ENCODE results near the gene RABGAP1. TPM values are rescaled to one million over a fixed set of nuclear protein-coding genes. Genes with fewer than 3 reads are reported as not detected.

The RABGAP1 gene
- total RNA-seq, 1 donor from 2014 or later: 36.0 TPM

DNA sequence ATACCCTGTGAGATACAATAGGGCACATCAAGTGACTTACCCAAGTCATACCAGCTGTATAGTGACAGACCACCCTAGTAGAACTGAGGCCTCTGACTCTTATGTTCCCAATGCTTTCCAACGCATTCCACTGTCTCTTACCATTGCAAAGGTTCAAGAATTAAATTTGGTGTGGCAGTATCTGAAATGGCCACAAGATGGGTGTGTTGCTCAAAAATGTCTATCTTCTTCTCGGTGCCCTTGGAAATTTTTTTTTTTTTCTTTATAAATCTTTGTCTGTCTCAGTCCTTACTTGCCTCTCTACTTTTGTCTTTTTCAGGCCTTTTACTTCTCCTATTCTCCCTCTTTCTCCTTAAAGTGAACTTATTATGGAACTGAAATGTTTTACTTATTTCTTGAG lies 141.0 kb downstream of the RABGAP1 start:
- peak; percentile 64 for DNase-seq (ENCODE audit: low read depth)

GRCh38 chr9:123083680-123084079 lies 142.9 kb downstream of the RABGAP1 start:
- DNase-seq (ENCODE audit: low read depth): no peak

- no peak for DNase-seq (ENCODE audit: low read depth)
Observed at GRCh38 chr9:123084256-123084655, 143.4 kb downstream of the RABGAP1 start.

GRCh38 chr9:123085916-123086315 lies 145.1 kb downstream of the RABGAP1 start:
- no peak for DNase-seq (ENCODE audit: low read depth)

DNA sequence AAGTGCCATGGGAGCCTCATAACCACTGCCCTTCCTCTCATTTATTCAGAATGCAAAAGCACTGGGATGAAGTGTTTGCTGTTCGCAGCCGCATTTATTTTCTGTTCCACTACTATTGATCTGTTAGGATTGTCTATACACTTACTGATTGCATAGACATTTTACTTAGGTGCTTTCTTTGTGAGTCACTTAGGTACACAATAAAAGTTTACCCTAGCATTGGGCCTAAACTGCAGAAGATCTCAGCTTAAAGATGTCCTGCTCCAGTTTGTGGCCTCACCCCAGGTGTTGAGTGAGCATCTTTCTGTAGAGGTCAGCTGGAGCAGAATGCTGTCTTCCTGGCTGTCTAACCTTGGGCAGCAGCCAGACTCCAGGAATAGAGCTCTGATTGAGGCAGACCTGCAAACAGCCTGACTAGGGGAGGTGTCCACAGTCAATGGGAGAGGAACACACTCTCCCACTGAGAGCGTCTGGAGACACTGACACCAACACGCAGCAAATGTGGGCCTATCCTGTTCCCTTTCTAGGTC lies 146.6 kb downstream of the RABGAP1 start:
- DNase-seq (ENCODE audit: low read depth): no peak

DNA sequence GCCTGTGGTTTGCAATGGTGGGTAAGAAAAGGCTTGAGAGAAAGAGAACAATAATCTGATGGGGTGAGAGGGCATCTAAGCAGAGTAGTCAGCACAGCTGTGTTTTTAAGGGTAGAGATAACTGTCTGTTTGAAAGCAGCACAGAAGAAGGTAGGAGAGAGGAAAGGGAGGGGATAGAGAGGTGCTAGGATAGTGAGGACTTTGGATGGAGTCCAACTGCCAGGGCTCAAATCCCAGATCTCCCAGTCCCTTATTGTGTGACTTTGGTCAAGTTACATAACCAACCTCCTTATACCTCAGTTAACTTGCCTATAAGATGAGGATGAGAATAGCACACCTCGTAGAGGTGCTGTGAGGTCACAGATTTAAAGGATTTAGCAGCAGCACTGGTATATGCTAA lies 148.2 kb downstream of the RABGAP1 start:
- no peak for DNase-seq (ENCODE audit: low read depth)

DNA sequence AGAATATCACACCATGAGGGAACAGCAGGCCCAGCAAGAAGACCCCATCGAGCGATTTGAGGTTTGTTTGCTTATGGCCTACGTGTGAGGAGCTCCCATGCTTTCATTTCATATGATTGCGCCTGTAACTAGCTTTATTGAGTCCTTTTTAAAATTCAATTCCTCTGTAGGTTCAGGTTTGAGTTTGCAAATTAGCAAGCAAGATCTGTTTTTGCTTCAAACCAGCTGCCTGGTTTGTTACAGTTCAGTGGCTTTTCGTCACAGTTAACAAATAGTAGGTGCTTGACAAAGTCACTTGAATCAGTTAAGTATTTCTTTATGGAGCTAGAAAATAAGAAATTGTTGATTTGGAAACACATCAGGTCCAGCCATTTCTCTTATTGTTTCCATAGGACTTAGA lies 149.0 kb downstream of the RABGAP1 start:
- DNase-seq (ENCODE audit: low read depth): no peak

- no peak for DNase-seq (ENCODE audit: low read depth)
Observed at GRCh38 chr9:123090198-123090896, 149.5 kb downstream of the RABGAP1 start.

- no peak for DNase-seq (ENCODE audit: low read depth)
Observed at GRCh38 chr9:123090956-123091355, 150.1 kb downstream of the RABGAP1 start.

DNA sequence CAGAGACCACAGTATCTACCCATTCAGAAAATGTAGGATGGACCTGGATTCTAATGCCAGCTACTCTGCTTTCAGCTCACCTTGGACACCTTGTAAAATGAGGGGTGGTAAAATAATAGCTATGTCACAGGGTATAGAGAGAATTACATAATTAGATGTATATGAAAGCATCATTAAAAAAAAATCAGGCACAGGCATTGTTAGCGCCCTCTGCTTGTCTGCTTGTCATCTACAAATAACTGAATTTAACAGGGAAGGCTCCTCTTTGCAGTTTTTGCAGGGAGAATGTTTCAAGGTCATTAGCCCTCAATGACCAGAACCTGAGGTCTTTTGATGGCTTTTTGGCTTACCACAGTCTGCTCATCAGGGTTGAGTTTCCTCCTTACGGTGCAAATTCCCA lies 150.6 kb downstream of the RABGAP1 start:
- peak; percentile 38 for DNase-seq (ENCODE audit: low read depth)

DNA sequence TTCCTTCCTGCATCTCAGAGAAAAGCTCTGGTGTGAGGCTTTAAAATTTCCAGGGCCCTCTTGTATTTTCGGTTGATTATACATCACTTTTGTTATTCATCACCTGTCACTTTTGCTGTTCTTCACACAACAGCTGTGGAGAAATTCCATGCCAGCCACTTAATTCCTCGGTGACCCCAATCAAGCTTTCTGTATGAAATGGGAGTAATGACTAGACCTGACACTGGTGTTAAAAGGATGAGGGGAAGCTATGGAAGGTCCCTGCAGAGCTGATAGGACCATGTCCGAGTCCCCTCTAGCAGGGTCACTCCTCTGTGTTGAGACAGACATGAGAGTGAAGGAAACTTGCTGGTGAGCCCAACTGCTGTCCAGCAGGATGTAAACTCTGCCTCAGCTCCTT lies 152.3 kb downstream of the RABGAP1 start:
- DNase-seq (ENCODE audit: low read depth): peak; percentile 84

DNA sequence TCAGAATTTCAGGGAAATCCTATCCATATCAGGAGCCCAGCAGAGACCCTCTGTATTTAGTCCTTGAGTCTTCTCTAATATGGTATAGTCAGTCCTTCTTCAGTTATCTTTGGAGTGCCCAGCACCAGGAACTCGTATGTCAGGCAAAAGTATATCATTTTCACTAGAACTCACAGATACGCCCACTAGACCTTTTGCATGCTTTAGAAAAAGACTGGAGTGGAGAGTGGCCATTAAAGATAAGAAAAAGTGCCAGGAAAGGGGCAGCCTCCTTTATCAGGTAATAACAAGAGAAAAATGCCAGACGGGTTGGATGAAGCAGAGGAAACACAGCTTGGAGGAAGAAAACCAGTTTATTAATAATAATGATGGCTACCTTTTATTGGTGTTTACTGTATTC lies 156.2 kb downstream of the RABGAP1 start:
- DNase-seq (ENCODE audit: low read depth): no peak

- no peak for DNase-seq (ENCODE audit: low read depth)
Observed at GRCh38 chr9:123097430-123098095, 156.7 kb downstream of the RABGAP1 start.

DNA sequence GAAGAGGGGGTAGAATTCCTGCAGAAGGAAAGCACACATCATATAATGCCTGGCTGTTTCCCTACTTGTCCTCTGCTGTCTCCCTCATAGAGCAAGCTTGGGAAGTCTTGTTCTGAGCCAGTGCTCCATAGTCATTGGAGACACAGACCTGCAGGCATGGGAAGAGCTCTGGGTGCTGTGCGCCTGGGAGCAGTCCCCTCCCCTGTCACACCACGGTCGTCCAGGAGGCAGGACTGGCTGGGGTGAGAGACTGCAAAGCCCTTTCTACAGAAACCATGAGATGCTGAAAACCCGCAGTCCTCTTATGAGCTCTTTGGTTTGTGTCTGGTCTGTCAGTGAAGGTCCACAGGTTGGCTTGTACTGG lies 157.3 kb downstream of the RABGAP1 start:
- no peak for DNase-seq (ENCODE audit: low read depth)

DNA sequence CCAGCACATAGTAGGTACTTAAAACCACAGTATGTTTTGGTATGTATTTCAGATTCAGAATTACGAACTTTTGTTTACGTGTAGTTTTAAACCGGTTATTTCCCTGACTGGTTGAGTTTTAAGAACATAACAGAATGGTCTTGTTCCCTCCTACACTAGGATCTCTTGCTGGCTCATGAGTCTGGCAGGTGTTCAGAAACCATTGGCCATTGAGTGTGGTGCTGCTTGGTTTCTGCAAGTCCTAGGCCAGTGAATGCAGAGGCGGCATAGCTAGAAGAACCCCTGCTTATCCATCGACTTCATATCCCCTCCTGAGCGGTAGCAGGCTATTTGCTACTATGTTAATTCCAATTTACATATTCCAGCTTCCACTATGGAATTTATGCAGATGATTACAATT lies 158.2 kb downstream of the RABGAP1 start:
- no peak for DNase-seq (ENCODE audit: low read depth)

DNA sequence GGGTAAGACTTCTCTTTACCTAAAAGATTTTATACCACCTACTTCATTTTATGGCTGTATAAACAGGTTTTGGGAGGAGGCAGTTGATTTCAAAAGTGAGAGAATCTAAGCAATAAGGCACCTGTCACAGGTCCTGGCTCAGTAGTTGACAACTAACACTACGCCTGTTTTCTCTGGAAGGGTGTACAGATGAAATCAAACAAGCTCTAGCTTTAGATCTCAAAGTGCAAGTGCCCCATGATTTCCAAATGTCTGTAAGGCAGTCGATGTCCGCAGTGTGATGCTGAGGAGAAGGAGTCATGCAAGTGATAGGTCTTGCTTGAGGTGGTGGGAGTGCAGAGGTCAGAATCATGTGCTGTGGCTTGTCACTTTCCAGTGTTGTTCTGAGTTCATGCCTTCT lies 158.7 kb downstream of the RABGAP1 start:
- DNase-seq (ENCODE audit: low read depth): no peak

DNA sequence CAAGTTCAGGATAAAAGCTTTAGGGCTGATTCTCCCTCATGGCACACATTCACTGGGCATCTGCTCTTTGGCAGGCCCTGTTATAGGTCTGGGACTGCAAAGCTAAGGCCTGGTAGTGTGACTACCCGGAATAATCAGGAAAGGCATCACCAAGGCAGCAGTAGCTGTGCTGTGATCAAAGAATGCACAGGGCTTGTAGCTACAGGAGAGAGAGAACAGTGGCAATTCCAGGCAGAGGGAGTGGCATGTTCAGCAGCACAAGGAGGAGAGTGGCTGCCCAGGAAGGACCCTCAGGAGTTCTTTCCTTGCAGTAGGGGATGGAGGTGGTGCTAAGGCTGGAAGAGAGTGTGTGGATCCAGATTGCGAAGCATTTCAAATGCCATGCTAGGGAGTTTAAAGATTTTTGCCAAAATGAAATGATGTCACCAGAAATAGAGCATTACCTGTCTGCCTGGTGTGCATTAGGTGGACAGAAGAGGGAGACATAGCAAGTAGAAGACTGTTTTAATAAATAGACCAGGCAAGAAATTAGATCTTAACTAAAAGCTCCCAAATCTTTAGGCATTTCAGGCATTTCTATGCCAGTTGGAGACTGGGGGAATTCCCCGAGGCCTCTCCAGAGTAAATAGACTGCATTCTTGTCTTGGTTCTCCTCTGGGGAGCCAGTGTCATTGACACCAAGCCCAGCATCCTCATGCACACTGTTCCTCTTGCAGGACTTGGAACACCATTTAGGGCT lies 161.7 kb downstream of the RABGAP1 start:
- no peak for DNase-seq (ENCODE audit: low read depth)

DNA sequence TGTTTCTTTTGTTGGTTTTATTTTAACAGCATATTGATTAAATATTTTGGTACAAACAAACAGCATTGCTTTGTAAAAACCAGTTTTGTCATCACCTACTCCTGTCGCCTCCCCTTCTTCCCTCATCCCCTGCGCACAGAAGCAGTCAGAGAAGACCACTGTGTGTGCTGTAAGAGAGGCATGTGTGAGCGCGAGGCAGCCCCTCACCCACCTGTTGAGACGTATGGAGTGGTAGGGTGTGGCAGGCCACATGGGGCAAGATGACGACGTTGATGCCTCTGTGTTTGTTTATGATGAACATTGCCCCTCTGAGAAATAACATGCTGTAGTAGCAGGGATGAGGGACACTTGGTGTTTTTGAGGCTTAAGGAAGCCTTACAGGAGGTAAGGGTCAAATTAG lies 164.0 kb downstream of the RABGAP1 start:
- DNase-seq (ENCODE audit: low read depth): no peak

GRCh38 chr9:123105490-123105889 lies 164.7 kb downstream of the RABGAP1 start:
- no peak for DNase-seq (ENCODE audit: low read depth)

GRCh38 chr9:123107639-123108285 lies 166.9 kb downstream of the RABGAP1 start:
- DNase-seq (ENCODE audit: low read depth): no peak

DNA sequence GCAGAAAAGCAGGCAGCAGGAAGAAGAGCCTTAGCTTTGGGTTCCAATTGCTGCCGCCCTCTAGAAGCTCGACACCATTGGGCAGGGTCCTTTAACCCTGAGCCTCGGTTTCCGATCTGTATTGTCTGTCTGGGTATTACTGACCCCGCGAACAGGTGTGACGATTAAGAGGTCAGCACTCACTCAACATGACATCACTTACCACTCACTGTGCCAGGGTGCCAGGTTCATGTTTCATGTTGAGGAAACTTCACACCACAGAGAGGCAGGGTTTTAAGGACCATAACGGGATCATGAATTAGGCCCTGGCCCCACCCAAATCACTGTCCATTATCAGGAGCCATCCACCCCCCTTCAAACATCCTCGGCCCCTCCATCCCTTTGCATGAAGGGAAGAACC lies 168.2 kb downstream of the RABGAP1 start:
- peak; percentile 80 for DNase-seq (ENCODE audit: low read depth)
